Measurements from ENCODE around the gene GSK3B. TPM values are rescaled to one million over a fixed set of nuclear protein-coding genes. Genes with fewer than 3 reads are reported as not detected.

GSK3B gene
- total RNA-seq, result 48.4 TPM

GRCh38 chr3:120093911-120094775 lies at the start of gene GSK3B:
TSS of gene GSK3B (minus strand) at chr3:120094447. CDS start at chr3:120093434, 1,013 bp downstream.
- peak; percentile 79 for DNase-seq (ENCODE audit: low spot score)

- DNase-seq (ENCODE audit: low spot score), result no peak
Observed at GRCh38 chr3:120143676-120144075, 49.4 kb upstream of the GSK3B start.

GRCh38 chr3:120142236-120142635 lies 48.0 kb upstream of the GSK3B start:
- no peak for DNase-seq (ENCODE audit: low spot score)

- DNase-seq (ENCODE audit: low spot score), result no peak
Observed at GRCh38 chr3:120140098-120140742, 46.0 kb upstream of the GSK3B start.

- DNase-seq (ENCODE audit: low spot score), result no peak
Observed at GRCh38 chr3:120139140-120139539, 44.9 kb upstream of the GSK3B start.

GRCh38 chr3:120137548-120137947 lies 43.3 kb upstream of the GSK3B start:
- no peak for DNase-seq (ENCODE audit: low spot score)

GRCh38 chr3:120130656-120131055 lies 36.4 kb upstream of the GSK3B start:
- no peak for DNase-seq (ENCODE audit: low spot score)

- no peak for DNase-seq (ENCODE audit: low spot score)
Observed at GRCh38 chr3:120129718-120130513, 35.7 kb upstream of the GSK3B start.

GRCh38 chr3:120129051-120129450 lies 34.8 kb upstream of the GSK3B start:
- DNase-seq (ENCODE audit: low spot score), result no peak

GRCh38 chr3:120125992-120126391 lies 31.7 kb upstream of the GSK3B start:
- DNase-seq (ENCODE audit: low spot score), result no peak

GRCh38 chr3:120119846-120120510 lies 25.7 kb upstream of the GSK3B start:
- no peak for DNase-seq (ENCODE audit: low spot score)

- DNase-seq (ENCODE audit: low spot score), result no peak
Observed at GRCh38 chr3:120114981-120115380, 20.7 kb upstream of the GSK3B start.

- DNase-seq (ENCODE audit: low spot score), result no peak
Observed at GRCh38 chr3:120114376-120114775, 20.1 kb upstream of the GSK3B start.

GRCh38 chr3:120113128-120114116 lies 19.2 kb upstream of the GSK3B start:
- no peak for DNase-seq (ENCODE audit: low spot score)

GRCh38 chr3:120111898-120112297 lies 17.7 kb upstream of the GSK3B start:
- DNase-seq (ENCODE audit: low spot score), result no peak

- no peak for DNase-seq (ENCODE audit: low spot score)
Observed at GRCh38 chr3:120103276-120103675, 9.0 kb upstream of the GSK3B start.

GRCh38 chr3:120102674-120103073 lies 8.4 kb upstream of the GSK3B start:
- no peak for DNase-seq (ENCODE audit: low spot score)

- no peak for DNase-seq (ENCODE audit: low spot score)
Observed at GRCh38 chr3:120102232-120102631, 8.0 kb upstream of the GSK3B start.

GRCh38 chr3:120101624-120102023 lies 7.4 kb upstream of the GSK3B start:
- DNase-seq (ENCODE audit: low spot score), result no peak

- no peak for DNase-seq (ENCODE audit: low spot score)
Observed at GRCh38 chr3:120100711-120101110, 6.5 kb upstream of the GSK3B start.

GRCh38 chr3:120098710-120099109 lies 4.5 kb upstream of the GSK3B start:
- DNase-seq (ENCODE audit: low spot score), result no peak
